LNCAP (cell line): Measurements from ENCODE around the gene MOCS1.

Source experiments
- CTCF ChIP-seq: fragments of 450-650 bp; IDR thresholded peaks from 2 replicates; pipeline ENCODE4 v1.5.1; 2017; ENCODE audit warnings: mild to moderate bottlenecking

The MOCS1 gene

GRCh38 chr6:39899554-39900295 lies 34.5 kb downstream of the MOCS1 start:
- TF ChIP-seq CTCF, result no peak

GRCh38 chr6:39898625-39899024 lies 35.6 kb downstream of the MOCS1 start:
- TF ChIP-seq CTCF, result no peak

- TF ChIP-seq CTCF, result no peak
Observed at GRCh38 chr6:39897698-39898097, 36.6 kb downstream of the MOCS1 start.

- TF ChIP-seq CTCF, result no peak
Observed at GRCh38 chr6:39896701-39897100, 37.6 kb downstream of the MOCS1 start.

- no peak for TF ChIP-seq CTCF
Observed at GRCh38 chr6:39893286-39893685, 41.0 kb downstream of the MOCS1 start.

- peak; percentile 66 for TF ChIP-seq CTCF
Observed at GRCh38 chr6:39892490-39893129, 41.7 kb downstream of the MOCS1 start.

- TF ChIP-seq CTCF, result no peak
Observed at GRCh38 chr6:39891976-39892375, 42.3 kb downstream of the MOCS1 start.
